RWPE1 (cell line): ENCODE results near the gene SH2D1B.

ENCODE experiments used
- CTCF ChIA-PET: fragments of 350-600 bp; sonication (Branson Sonifier 250); formaldehyde crosslinking; extraction: SDS; loops from one replicate; lab custom pipeline; 2021; lab: Yijun Ruan, JAX
- POLR2A ChIA-PET: fragments of 400-600 bp; formaldehyde crosslinking; extraction: SDS; loops from one replicate; lab custom pipeline; 2020; ENCODE audit warnings: antibody characterized with exemption; ENCODE audit not compliant: low non-redundant PET; lab: Yijun Ruan, JAX
- DNase-seq: peaks from one replicate; pipeline ENCODE4 v3.0.0; 2012; ENCODE audit warnings: low spot score
- H3K27ac ChIP-seq: fragments of 450-650 bp; 2 replicates; pipeline ENCODE4 v1.5.1; 2017
- CTCF ChIP-seq: fragments of 450-650 bp; conservative IDR thresholded peaks from 2 replicates; pipeline ENCODE4 v1.5.1; 2017; ENCODE audit warnings: low read depth, mild to moderate bottlenecking

SH2D1B gene

GRCh38 chr1:162400790-162401355, 11.1 kb downstream of the SH2D1B start:
- POLR2A ChIA-PET, result no interaction called here

GRCh38 chr1:162398999-162399580, 12.8 kb downstream of the SH2D1B start:
- no peak for DNase-seq
- TF ChIP-seq CTCF, result no peak
- H3K27ac ChIP-seq, result no peak overlapping the region
- POLR2A ChIA-PET, result no interaction called here
- CTCF ChIA-PET, result interaction anchor here (0.5 kb wide), 1 partner anchor 338 kb away, joined by 3 read pairs; no protein-coding TSS in a partner anchor

More at GRCh38 chr1:162400790-162401355, 11.1 kb downstream of the SH2D1B start:
- CTCF ChIA-PET, result no interaction called here
- H3K27ac ChIP-seq, result no peak overlapping the region
- no peak for TF ChIP-seq CTCF
- DNase-seq, result no peak

GRCh38 chr1:162397943-162398560, 13.9 kb downstream of the SH2D1B start:
- DNase-seq, result no peak
- ChIA-PET CTCF (no interaction called here), POLR2A (no interaction called here)
- H3K27ac ChIP-seq, result no peak overlapping the region
- TF ChIP-seq CTCF, result no peak

GRCh38 chr1:162397039-162397448, 14.9 kb downstream of the SH2D1B start:
- DNase-seq, result no peak
- TF ChIP-seq CTCF, result no peak
- POLR2A ChIA-PET, result no interaction called here
- H3K27ac ChIP-seq, result no peak overlapping the region
- CTCF ChIA-PET, result no interaction called here

DNA sequence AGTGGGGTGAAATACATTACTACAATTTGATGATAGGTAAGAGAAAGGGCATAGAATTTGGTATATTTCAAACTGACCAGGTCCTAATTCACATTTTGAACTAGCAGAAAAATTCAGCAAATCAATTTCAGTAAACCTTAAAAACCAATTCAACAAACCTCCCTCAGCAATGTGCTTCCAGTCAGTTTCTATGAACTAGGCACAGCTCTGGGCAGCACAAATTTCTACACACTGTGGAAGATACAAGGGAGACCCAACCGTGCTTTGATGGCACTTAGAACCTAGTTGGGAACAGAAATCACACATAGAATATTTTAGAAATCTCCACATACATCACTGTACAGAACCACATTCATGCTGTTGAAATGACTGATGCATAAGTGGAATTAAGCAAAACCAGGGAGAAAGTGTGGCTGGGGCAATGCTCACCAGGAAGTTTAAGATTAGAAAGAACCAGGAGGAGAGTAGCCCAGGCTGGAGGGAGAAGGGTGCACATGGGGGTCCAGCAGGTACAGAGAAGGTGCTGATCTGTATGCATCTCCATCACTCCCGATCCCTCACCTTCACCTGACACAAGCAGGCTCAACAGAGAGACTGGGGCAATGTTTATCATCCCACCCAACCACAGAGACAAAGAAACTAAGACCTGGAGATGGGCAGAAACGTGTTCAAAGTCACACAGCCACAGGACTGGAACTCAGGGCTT, 15.6 kb downstream of the SH2D1B start:
- DNase-seq, result no peak
- POLR2A ChIA-PET, result no interaction called here
- CTCF ChIA-PET, result no interaction called here
- H3K27ac ChIP-seq, result no peak overlapping the region
- TF ChIP-seq CTCF, result no peak
